Spinal cord (tissue), 10 donors: ENCODE measurements around the gene NRAS. TPM values are rescaled to one million over a fixed set of nuclear protein-coding genes. Genes with fewer than 3 reads are reported as not detected.
A peak's percentile ranks its signal among the peaks of the same experiment; 100 is the strongest.
"Not testable (repeated sequence)": the region's sequence is repeated elsewhere in the genome, so short reads cannot be mapped to it uniquely, and the experiment has no call there.

Experiments used
- DNase-seq, 6 donors: peaks; one replicate each; pipeline versions ENCODE4 v3.0.0 to v3.0.0-alpha.2; 2013 to 2015; ENCODE audit warnings: low spot score in 6 of 6, low read depth in 4 of 6
- H3K27ac ChIP-seq: one replicate; pipeline ENCODE4 v1.5.1; 2013; ENCODE audit warnings: low read depth, low read length, control low read depth
- H3K27me3 ChIP-seq: one replicate; pipeline ENCODE4 v1.6.1; 2013; ENCODE audit warnings: low read length; ENCODE audit not compliant: control insufficient read depth, insufficient read depth
- H3K36me3 ChIP-seq: one replicate; pipeline ENCODE4 v1.6.1; 2013; ENCODE audit warnings: low read length; ENCODE audit not compliant: control insufficient read depth, insufficient read depth
- H3K4me1 ChIP-seq: one replicate; pipeline ENCODE4 v1.6.1; 2013; ENCODE audit warnings: low read length; ENCODE audit not compliant: control insufficient read depth, insufficient read depth
- H3K4me3 ChIP-seq: one replicate; pipeline ENCODE4 v1.5.1; 2013; ENCODE audit warnings: low read depth, low read length, control low read depth
- H3K9me3 ChIP-seq: one replicate; pipeline ENCODE4 v1.6.1; 2013; ENCODE audit warnings: low read length; ENCODE audit not compliant: control insufficient read depth, insufficient read depth
- WGBS: methylation state at CpG from one replicate; pipeline ENCODE4 v1.1.5; 2013; ENCODE audit warnings: missing lambda C conversion rate; ENCODE audit not compliant: insufficient coverage; 5-methylcytosine and 5-hydroxymethylcytosine counted together
- polyA plus RNA-seq, 2 donors: library from polyadenylated mRNA; unstranded; fragments of 120-200 nt; gene quantifications; one replicate each; pipeline ENCODE4 v1.2.1, GENCODE V29; 2013; ENCODE audit not compliant: insufficient read length in 2 of 2
- total RNA-seq, 2 donors: library from RNA; depleted of rRNA in 1 of 2; stranded (reverse); fragments of 120-200 nt in 1 of 2; fragments of >200 nt in 1 of 2; gene quantifications; one replicate each; pipeline versions ENCODE4 v1.2.3 to v1.2.4, GENCODE V29; 2013 to 2014
- donor health status: healthy.

NRAS gene
- total and polyA plus RNA-seq, 4 donors: 35.8 to 54.1 (median 50.3) TPM

DNA sequence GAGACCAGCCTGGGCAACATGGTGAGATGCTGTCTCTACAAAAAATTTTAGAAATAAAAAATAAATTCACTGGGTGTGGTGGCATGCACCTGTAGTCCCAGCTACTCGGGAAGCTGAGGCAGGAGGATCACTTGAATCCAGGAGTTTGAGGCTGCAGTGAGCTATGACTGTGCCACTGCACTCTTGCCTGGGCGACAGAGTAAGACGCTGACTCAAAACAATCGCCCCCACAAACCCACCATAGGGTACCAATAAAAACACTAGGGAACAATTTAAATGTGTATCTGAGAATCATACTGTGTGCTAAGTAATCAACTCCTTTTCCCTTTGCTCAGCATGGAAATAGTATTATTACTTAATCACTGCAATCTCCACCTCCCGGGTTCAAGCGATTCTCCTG lies 37.1 kb upstream of the NRAS start:
- H3K4me1 ChIP-seq: peaks cover 14% of the 10 kb centered on the region

DNA sequence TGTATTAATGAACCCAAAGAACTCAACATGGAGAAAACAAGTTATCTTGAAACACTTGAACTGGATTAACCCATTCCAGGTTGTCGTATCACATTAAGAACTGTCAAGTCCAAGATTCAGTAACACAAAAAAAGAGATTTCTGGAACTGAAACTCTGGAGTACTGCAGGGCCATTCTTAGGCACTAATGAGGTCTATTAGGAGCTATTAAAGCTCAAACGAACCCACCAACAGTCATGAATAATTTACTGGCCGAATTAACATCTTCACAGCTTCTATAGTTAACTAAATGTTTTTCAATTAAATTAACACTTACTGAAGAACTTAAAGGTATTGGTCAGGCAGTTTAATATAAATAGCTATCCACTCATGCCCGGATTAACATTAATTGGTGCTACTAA lies 36.6 kb upstream of the NRAS start:
- H3K9me3 ChIP-seq: no peaks in the 10 kb centered on the region
- peak in 1 of 6 donors; percentile 11 for DNase-seq
- no CpG with 5 or more reads among the region's 4 CpGs for WGBS
- H3K36me3 ChIP-seq: no peaks in the 10 kb centered on the region
- H3K4me1 ChIP-seq: peaks cover 14% of the 10 kb centered on the region
- H3K27ac ChIP-seq: no peak overlapping the region
- no peaks in the 10 kb centered on the region for H3K27me3 ChIP-seq
- no peak overlapping the region for H3K4me3 ChIP-seq

More for the DNA sequence above, 37.1 kb upstream of the NRAS start:
- not testable (repeated sequence) for H3K27ac ChIP-seq, H3K27me3 ChIP-seq, H3K36me3 ChIP-seq, H3K9me3 ChIP-seq, DNase-seq, H3K4me3 ChIP-seq
- 86% methylated on average over 1 of the region's 6 CpGs for WGBS

DNA sequence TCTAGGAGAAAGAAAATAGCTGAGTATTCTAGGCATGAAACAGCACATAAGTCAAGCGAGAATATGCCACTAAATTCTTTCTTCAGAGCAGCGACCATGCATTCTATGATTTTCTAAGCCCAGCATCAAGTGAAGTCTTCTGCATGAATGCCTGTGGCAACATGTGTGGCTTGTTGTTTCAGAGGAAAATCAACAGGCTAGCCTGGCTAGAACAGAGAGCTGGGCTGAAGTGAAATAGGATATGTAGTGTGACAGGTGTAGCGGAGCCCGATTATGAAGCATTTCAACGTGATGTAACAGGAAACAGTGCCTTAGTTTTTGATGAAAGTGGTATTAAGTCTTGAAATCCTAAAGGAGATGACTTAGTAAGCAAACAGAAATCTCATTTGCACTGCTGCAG lies 34.2 kb upstream of the NRAS start:
- DNase-seq: no peak
- Histone ChIP-seq H3K36me3 (peaks cover 3% of the 10 kb centered on the region), H3K27me3 (no peaks in the 10 kb centered on the region), H3K4me1 (peaks cover 11% of the 10 kb centered on the region), H3K27ac (no peak overlapping the region), H3K4me3 (no peak overlapping the region), H3K9me3 (no peaks in the 10 kb centered on the region)
- 76% methylated on average over 4 of the region's 5 CpGs for WGBS

DNA sequence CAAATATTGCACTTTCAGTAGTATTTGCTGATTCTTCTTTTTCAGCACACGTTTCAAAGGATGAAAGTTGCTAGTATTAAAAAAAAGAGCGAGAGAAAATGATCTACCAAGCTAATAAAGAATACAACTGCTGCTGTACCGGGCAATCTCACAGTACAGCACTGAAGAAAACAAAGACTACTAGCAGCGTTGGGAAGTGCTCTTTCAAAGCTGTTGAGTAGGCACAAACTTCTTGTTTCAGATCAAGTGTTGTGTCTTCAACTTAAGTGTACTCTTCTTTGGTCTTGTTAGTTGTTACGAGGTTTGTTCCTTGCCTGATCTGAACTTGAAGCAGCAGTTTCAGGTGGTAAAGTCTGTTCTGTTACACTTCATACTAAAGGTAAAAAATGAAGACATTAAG lies 33.3 kb upstream of the NRAS start:
- H3K27ac ChIP-seq: no peak overlapping the region
- DNase-seq: no peak
- no peaks in the 10 kb centered on the region for H3K9me3 ChIP-seq
- no peaks in the 10 kb centered on the region for H3K27me3 ChIP-seq
- H3K4me3 ChIP-seq: no peak overlapping the region
- H3K36me3 ChIP-seq: peaks cover 3% of the 10 kb centered on the region
- no CpG with 5 or more reads among the region's 5 CpGs for WGBS
- H3K4me1 ChIP-seq: peaks cover 8% of the 10 kb centered on the region

DNA sequence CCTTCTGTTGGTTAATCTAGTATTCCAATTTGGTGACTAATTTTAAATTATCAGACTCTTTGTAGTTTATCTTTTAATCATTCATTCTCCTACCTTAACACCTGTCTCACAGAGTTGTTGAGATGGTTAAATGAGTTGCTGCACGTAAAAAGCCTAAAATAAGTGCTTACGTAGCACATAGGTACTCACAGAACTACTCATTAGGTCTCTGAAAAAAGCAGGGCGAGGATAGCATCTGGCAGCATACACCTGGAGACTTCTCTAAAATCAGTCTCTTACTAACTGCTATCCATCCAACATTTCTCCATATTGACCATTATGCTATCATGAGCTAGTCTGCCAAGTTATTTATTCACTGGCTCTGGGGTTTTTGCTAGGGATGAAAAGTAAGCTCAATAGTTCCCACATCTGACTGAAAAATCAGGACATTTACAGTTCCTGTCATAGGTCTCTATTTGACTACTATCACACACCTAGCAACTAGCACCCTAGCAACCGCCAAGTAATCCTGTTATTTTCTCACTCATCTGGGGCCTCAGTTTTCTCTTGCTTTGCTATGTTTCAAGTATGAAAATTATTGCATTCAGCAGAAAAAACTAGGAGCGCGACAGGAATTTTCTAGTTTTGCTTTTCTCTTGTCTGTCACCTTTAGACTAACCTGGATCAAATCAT lies 30.0 kb upstream of the NRAS start:
- Histone ChIP-seq H3K9me3 (no peaks in the 10 kb centered on the region), H3K27ac (no peak overlapping the region), H3K27me3 (no peaks in the 10 kb centered on the region), H3K4me1 (no peaks in the 10 kb centered on the region), H3K36me3 (peaks cover 9% of the 10 kb centered on the region), H3K4me3 (no peak overlapping the region)
- no peak for DNase-seq
- 75% methylated on average over 4 of the region's 6 CpGs for WGBS

DNA sequence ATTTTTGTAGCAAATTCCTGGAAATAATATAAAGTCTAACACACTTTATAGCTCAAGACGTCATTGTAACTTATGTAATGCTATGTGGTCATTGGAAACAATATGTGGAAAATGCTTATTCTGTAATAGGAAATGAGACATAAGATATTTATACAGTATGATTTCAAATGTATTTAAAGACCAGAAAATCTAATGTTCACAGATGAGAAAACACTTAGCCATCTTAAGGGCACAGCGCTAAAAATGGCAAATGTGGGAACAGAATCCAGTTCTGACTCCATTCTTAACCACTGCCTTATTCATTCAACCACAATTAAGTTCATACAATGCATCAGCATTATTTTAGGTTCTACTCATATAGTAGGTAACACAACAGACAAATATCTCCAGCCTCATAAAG lies 28.7 kb upstream of the NRAS start:
- Histone ChIP-seq H3K9me3 (no peaks in the 10 kb centered on the region), H3K36me3 (peaks cover 9% of the 10 kb centered on the region), H3K27me3 (no peaks in the 10 kb centered on the region), H3K4me1 (no peaks in the 10 kb centered on the region), H3K4me3 (no peak overlapping the region), H3K27ac (no peak overlapping the region)
- WGBS: 100% methylated on average over 1 of the region's 2 CpGs
- no peak for DNase-seq

DNA sequence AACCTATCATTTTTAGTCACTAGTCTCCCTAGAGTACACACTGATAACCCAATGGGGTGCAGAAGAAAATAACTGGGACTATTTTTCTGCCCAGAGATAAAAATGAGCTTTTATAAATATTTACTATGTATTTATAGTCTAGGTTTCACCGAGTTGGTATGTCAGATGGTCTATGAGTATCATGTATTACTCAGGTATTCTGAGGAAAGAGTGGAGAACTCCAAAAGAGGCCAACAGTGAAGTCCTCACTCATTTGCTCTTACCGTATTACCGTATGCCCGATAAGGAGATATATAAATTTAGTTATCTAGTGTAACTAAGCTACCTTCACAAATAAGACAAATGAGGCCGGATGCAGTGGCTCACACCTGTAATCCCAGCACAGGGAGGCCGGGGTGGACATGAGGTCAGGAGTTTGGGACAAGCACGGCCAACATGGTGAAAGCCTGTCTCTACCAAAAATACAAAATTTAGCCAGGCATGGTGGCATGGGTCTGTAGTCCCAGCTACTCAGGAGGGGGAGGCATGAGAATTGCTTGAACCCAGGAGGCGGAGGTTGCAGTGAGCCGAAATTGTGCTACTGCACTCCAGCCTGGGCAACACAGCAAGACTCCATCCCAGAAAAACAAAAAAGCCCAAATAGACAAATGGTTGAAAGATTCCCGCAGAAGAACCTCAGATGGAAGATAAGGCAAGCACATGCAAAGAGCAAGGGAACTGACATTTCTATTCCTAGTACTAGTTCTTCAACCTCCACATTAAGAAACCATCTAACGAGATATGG lies 25.6 kb upstream of the NRAS start:
- Histone ChIP-seq H3K27me3 (no peaks in the 10 kb centered on the region), H3K9me3 (no peaks in the 10 kb centered on the region), H3K27ac (no peak overlapping the region), H3K4me3 (no peak overlapping the region), H3K4me1 (no peaks in the 10 kb centered on the region), H3K36me3 (peaks cover 17% of the 10 kb centered on the region)
- 100% methylated on average over 3 of the region's 11 CpGs for WGBS
- no peak for DNase-seq

DNA sequence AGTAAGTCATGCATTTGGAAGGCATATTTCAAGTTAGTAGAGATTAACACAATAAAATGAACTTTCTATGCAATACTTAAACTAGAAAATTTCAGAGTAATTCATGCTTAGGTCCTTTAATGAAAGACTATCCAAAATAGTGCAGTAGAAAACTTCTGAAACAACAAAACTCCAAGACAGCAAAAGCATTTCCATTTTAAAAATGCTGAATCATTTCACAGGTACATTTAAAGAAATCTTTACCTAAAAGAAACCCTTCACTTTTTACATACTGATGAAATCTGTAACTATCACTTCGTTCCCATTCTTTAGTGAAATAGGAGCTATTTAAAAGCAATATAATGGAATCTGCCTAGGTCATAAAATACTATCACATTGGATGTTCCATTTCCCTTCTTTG lies 23.8 kb upstream of the NRAS start:
- DNase-seq: no peak
- H3K36me3 ChIP-seq: peaks cover 26% of the 10 kb centered on the region
- no peak overlapping the region for H3K4me3 ChIP-seq
- no CpG with 5 or more reads among the region's 1 CpG for WGBS
- no peak overlapping the region for H3K27ac ChIP-seq
- H3K27me3 ChIP-seq: no peaks in the 10 kb centered on the region
- no peaks in the 10 kb centered on the region for H3K4me1 ChIP-seq
- H3K9me3 ChIP-seq: no peaks in the 10 kb centered on the region

DNA sequence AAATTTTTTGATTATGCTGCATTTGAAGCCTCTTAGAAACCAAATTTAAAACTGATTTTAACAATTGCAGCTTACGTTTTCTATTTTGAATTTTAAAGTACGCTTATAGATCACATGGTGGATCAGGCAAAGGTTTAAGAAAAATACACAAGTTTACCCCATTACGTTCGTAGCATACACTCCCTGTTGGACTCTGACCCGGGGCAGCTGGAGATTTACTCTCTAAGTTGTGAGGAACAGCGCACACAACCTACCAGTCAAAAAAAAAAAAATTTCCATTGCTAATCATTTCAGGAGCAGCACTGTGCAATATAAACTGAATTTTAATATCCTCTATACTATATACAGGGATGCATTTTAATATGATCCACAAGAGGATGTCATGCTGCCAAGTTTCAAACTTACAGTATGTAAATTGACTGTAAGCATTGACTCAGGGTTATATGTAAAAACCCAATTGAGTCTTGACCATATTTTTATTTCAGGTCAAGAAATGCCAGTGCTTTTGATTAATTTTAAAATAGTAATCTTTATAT lies 20.8 kb upstream of the NRAS start:
- Histone ChIP-seq H3K27me3 (no peaks in the 10 kb centered on the region), H3K4me1 (no peaks in the 10 kb centered on the region), H3K36me3 (peaks cover 28% of the 10 kb centered on the region), H3K4me3 (no peak overlapping the region), H3K9me3 (no peaks in the 10 kb centered on the region), H3K27ac (no peak overlapping the region)
- WGBS: no CpG with 5 or more reads among the region's 6 CpGs
- no peak for DNase-seq

DNA sequence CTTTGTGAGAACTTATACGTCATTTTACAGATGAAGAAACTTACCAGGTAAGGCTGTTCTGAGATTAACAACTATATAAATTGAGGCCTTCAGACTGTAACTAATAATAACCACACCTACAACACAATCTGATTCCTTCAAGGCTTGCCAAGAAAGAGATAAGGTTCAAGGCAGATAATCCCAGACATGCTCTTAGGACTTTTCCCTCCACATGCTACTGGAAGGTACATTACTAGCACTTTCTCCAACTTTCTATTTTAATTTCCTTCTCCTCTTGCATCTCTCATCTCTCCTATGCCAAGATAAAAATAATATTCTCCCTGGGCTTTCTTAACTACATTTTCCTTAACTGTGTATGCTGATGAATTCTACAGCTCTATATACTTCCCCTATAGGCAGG lies 18.9 kb upstream of the NRAS start:
- no CpG with 5 or more reads among the region's 1 CpG for WGBS
- H3K4me3 ChIP-seq: no peak overlapping the region
- no peaks in the 10 kb centered on the region for H3K4me1 ChIP-seq
- no peak overlapping the region for H3K27ac ChIP-seq
- peaks cover 26% of the 10 kb centered on the region for H3K36me3 ChIP-seq
- DNase-seq: no peak
- H3K27me3 ChIP-seq: no peaks in the 10 kb centered on the region
- H3K9me3 ChIP-seq: no peaks in the 10 kb centered on the region
